ENCODE data around the gene CSMD2. TPM values are rescaled to one million over a fixed set of nuclear protein-coding genes. Genes with fewer than 3 reads are reported as not detected.

The CSMD2 gene
- polyA plus RNA-seq, 1 donor, result 0.36 TPM

DNA sequence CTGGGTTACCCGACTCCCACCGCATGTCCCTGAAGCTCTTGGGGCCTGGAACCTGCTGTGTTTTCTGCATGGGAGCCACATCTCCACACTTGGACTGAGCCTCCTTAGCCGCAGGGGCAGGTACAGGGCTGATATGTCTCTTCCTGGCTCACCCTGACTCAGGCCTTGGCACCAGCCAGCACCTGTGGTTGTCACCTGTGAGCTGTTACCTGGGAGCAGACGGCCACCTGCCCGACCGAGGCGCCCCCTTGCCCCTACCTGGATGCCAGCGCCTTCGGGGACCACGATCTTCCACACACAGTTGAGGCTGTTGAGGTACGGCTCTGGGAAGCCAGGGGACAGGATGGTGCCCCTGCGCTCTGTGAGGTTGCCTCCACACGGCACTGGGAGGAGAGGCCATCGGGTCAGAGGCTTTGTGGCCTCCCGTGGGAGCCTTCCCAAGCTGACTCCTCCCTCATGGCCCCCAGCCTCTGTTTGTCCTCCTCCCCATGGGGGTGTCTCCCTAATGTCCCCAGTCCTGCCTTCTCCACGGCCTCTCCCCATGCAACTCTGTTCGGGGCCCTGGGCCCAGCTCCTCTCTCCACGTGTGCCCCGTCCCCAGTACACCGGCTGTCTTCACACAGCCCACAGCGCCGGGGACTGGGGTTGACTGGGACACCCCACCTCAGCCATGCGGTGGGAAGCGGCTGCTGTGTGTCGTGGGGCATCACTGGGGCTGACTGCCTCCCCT is 540.6 kb downstream of the CSMD2 start:
- peaks cover 3% of the 10 kb centered on the region for H3K9me3 ChIP-seq (ENCODE audit: control insufficient read depth, low read depth, low read length)
- H3K4me1 ChIP-seq (ENCODE audit: control insufficient read depth, insufficient read depth, low read length), result no peaks in the 10 kb centered on the region
- no peaks in the 10 kb centered on the region for H3K36me3 ChIP-seq (ENCODE audit: control insufficient read depth, insufficient read depth, low read length)
- no peaks in the 10 kb centered on the region for H3K27me3 ChIP-seq (ENCODE audit: control insufficient read depth, insufficient read depth, low read length)
- WGBS (ENCODE audit: insufficient coverage, low lambda C conversion rate), result 60% methylated on average over 1 of the region's 25 CpGs
- H3K27ac ChIP-seq (ENCODE audit: low read length), result no peak overlapping the region
- no peak overlapping the region for H3K4me3 ChIP-seq (ENCODE audit: low read length)
- DNase-seq, result no peak

DNA sequence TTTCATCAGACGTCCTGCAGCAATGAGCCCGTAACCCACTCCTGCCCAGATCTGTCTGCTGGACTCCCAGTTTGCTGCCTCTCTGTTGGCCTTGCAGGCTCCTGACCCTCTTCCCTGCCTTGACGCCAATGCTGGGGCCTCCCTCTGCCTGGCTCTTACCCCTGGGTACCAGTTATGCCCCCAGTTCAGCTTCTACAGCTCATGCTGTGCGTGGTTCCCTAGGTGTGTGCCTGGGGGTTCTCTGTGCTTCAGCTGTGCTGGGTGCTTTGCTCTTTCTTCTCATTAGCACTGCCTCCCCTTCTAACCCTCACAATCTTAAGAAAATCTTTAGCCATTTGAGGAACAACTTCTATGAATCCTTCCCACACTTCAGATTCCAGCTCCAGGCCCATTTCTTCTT is 541.2 kb downstream of the CSMD2 start:
- WGBS (ENCODE audit: insufficient coverage, low lambda C conversion rate), result no CpG with 5 or more reads among the region's 4 CpGs
- Histone ChIP-seq H3K4me1 (ENCODE audit: control insufficient read depth, insufficient read depth, low read length) (no peaks in the 10 kb centered on the region), H3K4me3 (ENCODE audit: low read length) (no peak overlapping the region), H3K27me3 (ENCODE audit: control insufficient read depth, insufficient read depth, low read length) (no peaks in the 10 kb centered on the region), H3K36me3 (ENCODE audit: control insufficient read depth, insufficient read depth, low read length) (no peaks in the 10 kb centered on the region), H3K9me3 (ENCODE audit: control insufficient read depth, low read depth, low read length) (peaks cover 3% of the 10 kb centered on the region), H3K27ac (ENCODE audit: low read length) (no peak overlapping the region)
- no peak for DNase-seq

DNA sequence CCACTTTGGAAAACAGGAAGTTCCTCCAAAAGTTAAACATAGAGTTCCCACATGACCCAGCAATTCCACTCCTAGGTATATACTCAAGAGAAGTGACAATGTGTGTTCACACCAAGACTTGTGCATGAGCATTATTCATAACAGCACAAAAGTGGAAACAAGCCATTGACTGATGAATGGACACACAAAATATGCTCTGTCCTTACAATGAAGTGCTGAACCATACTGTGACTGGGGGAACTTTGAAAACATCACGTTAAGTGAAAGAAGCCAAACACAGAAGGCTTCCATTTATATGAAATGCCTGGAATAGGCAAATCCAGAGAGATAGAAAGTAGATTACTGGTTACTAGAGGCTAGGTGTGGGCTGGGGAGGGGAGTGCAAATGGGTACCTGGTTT is 542.3 kb downstream of the CSMD2 start:
- no peak for DNase-seq
- Histone ChIP-seq H3K4me1 (ENCODE audit: control insufficient read depth, insufficient read depth, low read length) (no peaks in the 10 kb centered on the region), H3K36me3 (ENCODE audit: control insufficient read depth, insufficient read depth, low read length) (no peaks in the 10 kb centered on the region), H3K27me3 (ENCODE audit: control insufficient read depth, insufficient read depth, low read length) (no peaks in the 10 kb centered on the region), H3K9me3 (ENCODE audit: control insufficient read depth, low read depth, low read length) (peaks cover 3% of the 10 kb centered on the region), H3K27ac (ENCODE audit: low read length) (no peak overlapping the region), H3K4me3 (ENCODE audit: low read length) (no peak overlapping the region)
- WGBS (ENCODE audit: insufficient coverage, low lambda C conversion rate), result 89% methylated on average over 1 of the region's 1 CpG

DNA sequence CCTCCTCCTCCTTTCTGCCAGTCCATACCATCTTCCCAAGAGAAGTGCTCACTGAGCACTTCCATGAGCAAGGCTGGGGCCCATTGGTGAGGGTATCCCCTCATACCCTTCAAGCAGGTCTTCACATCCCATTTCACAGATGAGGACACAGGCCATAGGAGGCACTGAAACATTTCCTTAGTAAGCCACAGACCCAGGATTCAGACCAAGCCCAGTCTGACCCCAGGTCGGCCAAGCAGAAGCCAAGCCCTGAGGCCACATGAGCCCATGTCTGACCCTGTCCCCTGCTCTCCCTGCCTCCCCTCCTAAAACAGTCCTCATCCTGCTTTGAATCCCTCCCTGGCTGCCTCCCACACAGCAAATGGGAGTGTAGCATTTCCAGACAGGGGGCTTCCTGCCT is 546.4 kb downstream of the CSMD2 start:
- Histone ChIP-seq H3K4me3 (ENCODE audit: low read length) (no peak overlapping the region), H3K36me3 (ENCODE audit: control insufficient read depth, insufficient read depth, low read length) (no peaks in the 10 kb centered on the region), H3K27me3 (ENCODE audit: control insufficient read depth, insufficient read depth, low read length) (peaks cover 3% of the 10 kb centered on the region), H3K9me3 (ENCODE audit: control insufficient read depth, low read depth, low read length) (no peaks in the 10 kb centered on the region), H3K4me1 (ENCODE audit: control insufficient read depth, insufficient read depth, low read length) (no peaks in the 10 kb centered on the region), H3K27ac (ENCODE audit: low read length) (no peak overlapping the region)
- WGBS (ENCODE audit: insufficient coverage, low lambda C conversion rate), result no CpG with 5 or more reads among the region's 1 CpG
- no peak for DNase-seq

DNA sequence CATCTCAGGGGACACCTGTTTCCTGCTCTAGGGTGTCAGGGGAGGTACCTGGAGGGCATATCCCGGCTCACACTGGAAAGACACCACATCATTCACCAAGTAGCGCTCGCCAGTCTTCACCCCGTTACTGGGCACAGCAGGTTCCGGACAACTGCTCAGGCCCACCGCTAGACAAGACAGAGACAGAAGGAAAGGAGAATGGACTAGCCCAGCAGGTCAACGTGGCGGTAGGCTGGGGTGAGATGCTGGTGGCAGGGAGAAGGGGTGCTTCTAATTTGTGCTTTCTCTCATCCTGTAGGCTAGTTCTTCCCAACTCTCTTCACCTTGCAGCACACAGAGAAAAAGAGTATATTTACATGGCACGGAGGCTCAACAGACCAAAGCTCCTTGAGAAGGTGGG is 547.6 kb downstream of the CSMD2 start:
- Histone ChIP-seq H3K27ac (ENCODE audit: low read length) (no peak overlapping the region), H3K9me3 (ENCODE audit: control insufficient read depth, low read depth, low read length) (no peaks in the 10 kb centered on the region), H3K4me1 (ENCODE audit: control insufficient read depth, insufficient read depth, low read length) (no peaks in the 10 kb centered on the region), H3K36me3 (ENCODE audit: control insufficient read depth, insufficient read depth, low read length) (no peaks in the 10 kb centered on the region), H3K27me3 (ENCODE audit: control insufficient read depth, insufficient read depth, low read length) (peaks cover 9% of the 10 kb centered on the region), H3K4me3 (ENCODE audit: low read length) (no peak overlapping the region)
- no CpG with 5 or more reads among the region's 9 CpGs for WGBS (ENCODE audit: insufficient coverage, low lambda C conversion rate)
- DNase-seq, result no peak

DNA sequence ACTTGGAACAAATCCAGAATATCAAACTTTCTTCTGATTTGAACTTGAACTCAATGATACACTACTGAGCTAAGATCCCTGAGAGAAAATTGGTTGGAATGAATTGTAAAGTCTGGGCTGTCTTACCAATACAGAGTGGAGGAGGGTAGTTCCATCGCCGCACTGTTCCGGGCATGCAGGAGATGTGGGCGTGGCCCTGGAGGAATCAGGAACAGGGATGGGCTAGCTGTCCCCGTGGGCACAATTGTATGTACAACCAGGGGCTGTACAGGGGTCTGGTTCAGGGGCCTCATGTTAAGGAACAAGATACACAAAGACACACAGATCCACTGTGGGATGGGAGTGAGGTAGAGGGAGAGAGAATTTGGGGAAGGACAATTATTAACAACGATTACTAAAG is 548.2 kb downstream of the CSMD2 start:
- no peak overlapping the region for H3K4me3 ChIP-seq (ENCODE audit: low read length)
- no peaks in the 10 kb centered on the region for H3K4me1 ChIP-seq (ENCODE audit: control insufficient read depth, insufficient read depth, low read length)
- WGBS (ENCODE audit: insufficient coverage, low lambda C conversion rate), result 100% methylated on average over 1 of the region's 6 CpGs
- no peaks in the 10 kb centered on the region for H3K9me3 ChIP-seq (ENCODE audit: control insufficient read depth, low read depth, low read length)
- H3K27ac ChIP-seq (ENCODE audit: low read length), result no peak overlapping the region
- no peaks in the 10 kb centered on the region for H3K36me3 ChIP-seq (ENCODE audit: control insufficient read depth, insufficient read depth, low read length)
- no peak for DNase-seq
- peaks cover 9% of the 10 kb centered on the region for H3K27me3 ChIP-seq (ENCODE audit: control insufficient read depth, insufficient read depth, low read length)

DNA sequence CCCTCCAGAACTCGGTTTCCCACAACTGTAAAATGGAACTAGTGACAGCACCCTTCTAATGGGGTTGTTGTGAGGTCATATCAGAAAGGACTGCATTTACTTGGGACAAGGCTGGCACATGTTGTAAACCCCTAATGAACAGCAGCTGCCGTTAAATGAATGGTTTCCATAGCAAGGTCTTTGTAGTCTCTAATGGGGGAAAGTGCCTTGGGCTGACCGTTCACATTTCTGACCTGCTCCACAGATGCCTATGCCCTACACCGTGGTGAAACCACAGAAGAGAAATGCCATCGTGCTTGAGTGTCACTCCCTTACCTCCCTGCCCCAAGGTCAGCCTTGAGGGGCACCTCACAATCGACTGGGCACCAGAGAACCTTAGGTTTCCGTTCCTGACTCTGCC is 549.5 kb downstream of the CSMD2 start:
- no peaks in the 10 kb centered on the region for H3K4me1 ChIP-seq (ENCODE audit: control insufficient read depth, insufficient read depth, low read length)
- no peaks in the 10 kb centered on the region for H3K36me3 ChIP-seq (ENCODE audit: control insufficient read depth, insufficient read depth, low read length)
- no peak for DNase-seq
- H3K9me3 ChIP-seq (ENCODE audit: control insufficient read depth, low read depth, low read length), result no peaks in the 10 kb centered on the region
- H3K4me3 ChIP-seq (ENCODE audit: low read length), result no peak overlapping the region
- WGBS (ENCODE audit: insufficient coverage, low lambda C conversion rate), result no CpG with 5 or more reads among the region's 7 CpGs
- H3K27me3 ChIP-seq (ENCODE audit: control insufficient read depth, insufficient read depth, low read length), result peaks cover 9% of the 10 kb centered on the region
- H3K27ac ChIP-seq (ENCODE audit: low read length), result no peak overlapping the region

DNA sequence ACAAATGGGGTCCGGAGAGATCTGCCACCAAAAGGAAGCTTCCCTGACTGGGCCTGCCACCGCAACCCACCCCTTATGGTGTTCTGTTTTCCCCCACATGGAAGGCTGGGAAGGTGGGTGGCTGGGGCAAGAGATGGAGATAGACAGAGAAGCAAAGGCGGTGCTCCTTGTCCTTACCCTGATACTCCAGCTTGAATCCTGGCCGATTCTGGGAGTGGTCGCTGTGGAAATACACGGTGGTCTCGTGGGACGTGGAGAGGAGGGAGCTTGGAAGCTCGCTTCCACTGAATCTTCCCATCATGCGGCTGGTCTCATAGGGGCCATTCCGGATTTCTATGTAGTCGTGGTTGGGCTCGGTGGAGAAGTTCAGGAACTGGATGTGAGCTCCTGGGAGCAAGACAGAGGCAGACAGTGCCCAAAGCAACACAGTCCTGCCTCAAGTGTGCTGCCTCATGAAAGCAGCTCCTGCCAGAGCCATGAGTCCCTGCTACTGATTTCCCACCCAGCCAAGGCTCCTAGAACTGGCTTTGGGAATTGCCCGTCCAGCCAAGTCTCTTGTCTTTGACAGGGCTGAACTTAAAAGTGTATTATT is 554.1 kb downstream of the CSMD2 start:
- H3K27ac ChIP-seq (ENCODE audit: low read length), result no peak overlapping the region
- H3K4me1 ChIP-seq (ENCODE audit: control insufficient read depth, insufficient read depth, low read length), result no peaks in the 10 kb centered on the region
- no peak overlapping the region for H3K4me3 ChIP-seq (ENCODE audit: low read length)
- DNase-seq, result no peak
- 80% methylated on average over 1 of the region's 14 CpGs for WGBS (ENCODE audit: insufficient coverage, low lambda C conversion rate)
- H3K27me3 ChIP-seq (ENCODE audit: control insufficient read depth, insufficient read depth, low read length), result peaks cover 9% of the 10 kb centered on the region
- H3K9me3 ChIP-seq (ENCODE audit: control insufficient read depth, low read depth, low read length), result no peaks in the 10 kb centered on the region
- no peaks in the 10 kb centered on the region for H3K36me3 ChIP-seq (ENCODE audit: control insufficient read depth, insufficient read depth, low read length)

DNA sequence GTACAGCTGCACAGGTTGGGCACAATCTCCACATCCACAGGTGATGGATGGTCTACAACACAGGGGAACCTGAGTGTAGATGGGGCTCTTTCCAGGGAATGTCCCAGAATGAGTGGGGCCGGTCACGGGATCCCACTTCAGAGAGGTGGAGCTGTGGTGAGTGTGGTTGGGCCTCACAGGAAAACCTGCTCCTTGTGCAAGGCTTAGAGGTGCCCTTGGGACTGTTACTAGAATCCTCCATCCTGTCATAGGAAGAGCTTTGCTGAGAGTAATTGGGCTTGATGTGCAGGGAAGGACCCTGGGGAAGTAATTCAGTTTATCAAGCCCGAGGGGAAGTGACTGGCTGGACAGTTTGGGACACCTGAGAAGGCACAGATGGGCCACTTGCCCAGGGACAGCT is 554.6 kb downstream of the CSMD2 start:
- Histone ChIP-seq H3K4me1 (ENCODE audit: control insufficient read depth, insufficient read depth, low read length) (no peaks in the 10 kb centered on the region), H3K4me3 (ENCODE audit: low read length) (no peak overlapping the region), H3K36me3 (ENCODE audit: control insufficient read depth, insufficient read depth, low read length) (no peaks in the 10 kb centered on the region), H3K27me3 (ENCODE audit: control insufficient read depth, insufficient read depth, low read length) (peaks cover 9% of the 10 kb centered on the region), H3K27ac (ENCODE audit: low read length) (no peak overlapping the region), H3K9me3 (ENCODE audit: control insufficient read depth, low read depth, low read length) (no peaks in the 10 kb centered on the region)
- no CpG with 5 or more reads among the region's 3 CpGs for WGBS (ENCODE audit: insufficient coverage, low lambda C conversion rate)
- no peak for DNase-seq

DNA sequence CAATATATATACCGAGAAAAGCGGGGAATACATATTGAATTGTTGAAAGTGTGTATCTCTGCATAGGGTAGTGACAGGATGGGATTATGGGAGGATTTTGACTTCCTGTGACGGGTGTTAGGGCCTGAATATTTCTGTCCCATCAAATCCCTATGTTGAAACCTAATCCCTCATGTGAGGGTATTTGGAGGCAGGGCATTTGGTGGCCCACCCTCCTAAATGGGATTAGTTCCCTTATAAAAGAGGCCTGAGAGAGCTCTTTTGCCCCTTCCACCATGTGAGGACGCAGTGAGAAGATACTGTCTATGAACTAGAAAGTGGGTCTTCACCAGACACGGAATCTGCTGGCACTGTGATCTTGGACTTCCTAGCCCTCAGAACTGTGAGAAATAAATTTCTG is 555.3 kb downstream of the CSMD2 start:
- WGBS (ENCODE audit: insufficient coverage, low lambda C conversion rate), result 94% methylated on average over 3 of the region's 5 CpGs
- Histone ChIP-seq H3K9me3 (ENCODE audit: control insufficient read depth, low read depth, low read length) (no peaks in the 10 kb centered on the region), H3K4me1 (ENCODE audit: control insufficient read depth, insufficient read depth, low read length) (no peaks in the 10 kb centered on the region), H3K36me3 (ENCODE audit: control insufficient read depth, insufficient read depth, low read length) (no peaks in the 10 kb centered on the region), H3K27ac (ENCODE audit: low read length) (no peak overlapping the region), H3K27me3 (ENCODE audit: control insufficient read depth, insufficient read depth, low read length) (peaks cover 9% of the 10 kb centered on the region), H3K4me3 (ENCODE audit: low read length) (no peak overlapping the region)
- DNase-seq, result no peak

DNA sequence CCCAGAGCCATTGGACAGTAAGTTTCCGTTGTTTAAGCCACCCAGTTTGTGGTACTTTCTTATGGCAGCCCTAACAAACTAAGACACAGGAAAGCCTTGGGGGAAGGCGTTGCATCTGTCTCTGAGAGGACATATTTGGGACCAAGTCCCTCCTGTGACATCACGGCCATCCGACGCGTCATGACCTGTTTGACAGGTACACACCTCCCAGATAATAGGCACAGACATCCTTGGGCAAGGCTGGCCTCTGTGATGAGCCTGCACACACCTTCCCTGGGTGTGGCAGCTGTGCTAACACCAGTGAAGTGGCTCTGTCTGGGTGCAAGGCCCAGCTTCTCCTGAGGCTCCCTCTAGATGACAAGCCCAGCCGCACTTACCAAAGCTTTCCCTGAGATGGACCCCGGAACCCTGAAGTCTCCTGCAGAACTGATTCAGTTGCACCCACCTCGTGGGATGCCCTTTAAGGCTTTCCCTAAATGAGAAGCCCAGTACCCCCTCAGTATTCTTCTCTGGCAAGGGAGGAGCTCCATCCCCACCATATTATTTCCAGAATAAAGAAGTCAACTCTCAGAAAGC is 556.1 kb downstream of the CSMD2 start:
- Histone ChIP-seq H3K36me3 (ENCODE audit: control insufficient read depth, insufficient read depth, low read length) (no peaks in the 10 kb centered on the region), H3K4me1 (ENCODE audit: control insufficient read depth, insufficient read depth, low read length) (no peaks in the 10 kb centered on the region), H3K27ac (ENCODE audit: low read length) (no peak overlapping the region), H3K27me3 (ENCODE audit: control insufficient read depth, insufficient read depth, low read length) (peaks cover 8% of the 10 kb centered on the region), H3K9me3 (ENCODE audit: control insufficient read depth, low read depth, low read length) (no peaks in the 10 kb centered on the region), H3K4me3 (ENCODE audit: low read length) (no peak overlapping the region)
- DNase-seq, result no peak
- no CpG with 5 or more reads among the region's 9 CpGs for WGBS (ENCODE audit: insufficient coverage, low lambda C conversion rate)
